Stomach (tissue), 4 donors: ENCODE results near the gene FRRS1.

Experiments used
- CTCF ChIP-seq, 7 experiments: fragments of 450-650 bp in 4 of 7; fragments of 200-600 bp in 3 of 7; sonication (generic) in 3 of 7; IDR thresholded peaks; one replicate each; pipeline ENCODE4 v1.5.1; 2016 to 2019; ENCODE audit warnings: antibody characterized with exemption in 7 of 7, control low read depth in 2 of 7, mild to moderate bottlenecking in 1 of 7
- EP300 ChIP-seq: sonication (generic); formaldehyde crosslinking; IDR thresholded peaks from one replicate; pipeline ENCODE4 v1.6.1; 2017; ENCODE audit warnings: antibody characterized with exemption
- POLR2A ChIP-seq, 4 donors: fragments of 450-650 bp; IDR thresholded peaks; one replicate each; pipeline ENCODE4 v1.6.1; 2016; ENCODE audit warnings: antibody characterized with exemption in 4 of 4, control low read depth in 2 of 4, mild to moderate bottlenecking in 1 of 4, moderate library complexity in 1 of 4
- POLR2AphosphoS5 ChIP-seq, 3 donors: sonication (generic); formaldehyde crosslinking; IDR thresholded peaks; one replicate each; pipeline ENCODE4 v1.6.1; 2016; ENCODE audit warnings: antibody characterized with exemption in 3 of 3

- TF ChIP-seq POLR2A (IDR thresholded peaks at IDR 0.05): no peak
- TF ChIP-seq CTCF (IDR thresholded peaks at IDR 0.05): no peak
- TF ChIP-seq POLR2AphosphoS5 (IDR thresholded peaks at IDR 0.05): no peak
- TF ChIP-seq EP300: no peak
These were observed 102.9 kb downstream of the FRRS1 start for GRCh38 chr1:99663501-99663900.
